HG03064 (cell line): ENCODE results near the gene DPP4.
"Not testable (repeated sequence)": the region's sequence is repeated elsewhere in the genome, so short reads cannot be mapped to it uniquely, and the experiment has no call there.

Experiments
- ATAC-seq: cut with Tn5 transposase; IDR thresholded peaks from one replicate; pipeline ENCODE4 v1.9.1; 2021; ENCODE audit warnings: low read depth; ENCODE audit not compliant: unreplicated experiment

Gene DPP4

GRCh38 chr2:161994761-161995520 lies 79.1 kb downstream of the DPP4 start:
- no peak for ATAC-seq

- no peak for ATAC-seq
Measured at GRCh38 chr2:161992531-161992930, 81.5 kb downstream of the DPP4 start.

GRCh38 chr2:161991991-161992390 lies 82.0 kb downstream of the DPP4 start:
- ATAC-seq = no peak

GRCh38 chr2:161990741-161991140 lies 83.3 kb downstream of the DPP4 start:
- no peak for ATAC-seq

- ATAC-seq = no peak
Measured at GRCh38 chr2:161990036-161990435, 84.0 kb downstream of the DPP4 start.

GRCh38 chr2:161988589-161988988 lies 85.4 kb downstream of the DPP4 start:
- ATAC-seq = no peak

GRCh38 chr2:161987311-161987710 lies 86.7 kb downstream of the DPP4 start:
- ATAC-seq = no peak

- no peak for ATAC-seq
Measured at GRCh38 chr2:161983866-161984265, 90.1 kb downstream of the DPP4 start.

- no peak for ATAC-seq
Measured at GRCh38 chr2:161983331-161983651, 90.7 kb downstream of the DPP4 start.

GRCh38 chr2:161982548-161983330 lies 91.3 kb downstream of the DPP4 start:
- ATAC-seq = no peak

GRCh38 chr2:161981679-161982250 lies 92.2 kb downstream of the DPP4 start:
- no peak for ATAC-seq

- ATAC-seq = no peak
Measured at GRCh38 chr2:161980976-161981375, 93.0 kb downstream of the DPP4 start.

GRCh38 chr2:161979490-161979889 lies 94.5 kb downstream of the DPP4 start:
- no peak for ATAC-seq

GRCh38 chr2:161977926-161978325 lies 96.1 kb downstream of the DPP4 start:
- not testable (repeated sequence) for ATAC-seq

- no peak for ATAC-seq
Measured at GRCh38 chr2:161976917-161977316, 97.1 kb downstream of the DPP4 start.

- no peak for ATAC-seq
Measured at GRCh38 chr2:161976295-161976694, 97.7 kb downstream of the DPP4 start.

- ATAC-seq = no peak
Measured at GRCh38 chr2:161975813-161976160, 98.2 kb downstream of the DPP4 start.

- ATAC-seq = no peak
Measured at GRCh38 chr2:161975062-161975812, 98.8 kb downstream of the DPP4 start.

- no peak for ATAC-seq
Measured at GRCh38 chr2:161974461-161974860, 99.6 kb downstream of the DPP4 start.

GRCh38 chr2:161972866-161973265 lies 101.1 kb downstream of the DPP4 start:
- ATAC-seq = no peak

GRCh38 chr2:161972232-161972631 lies 101.8 kb downstream of the DPP4 start:
- ATAC-seq = no peak
